HG03135 (cell line): ENCODE data around the gene PIGZ.

ENCODE experiments used
- ATAC-seq: cut with Tn5 transposase; IDR thresholded peaks from one replicate; pipeline ENCODE4 v1.9.1; 2021; ENCODE audit warnings: mild to moderate bottlenecking, moderate library complexity; ENCODE audit not compliant: unreplicated experiment

PIGZ gene

GRCh38 chr3:196918968-196919367 lies 49.7 kb downstream of the PIGZ start:
- no peak for ATAC-seq

- ATAC-seq = no peak
Measured at GRCh38 chr3:196916995-196917394, 51.6 kb downstream of the PIGZ start.

GRCh38 chr3:196916221-196916620 lies 52.4 kb downstream of the PIGZ start:
- ATAC-seq = no peak

GRCh38 chr3:196915375-196915774 lies 53.3 kb downstream of the PIGZ start:
- ATAC-seq = no peak

DNA sequence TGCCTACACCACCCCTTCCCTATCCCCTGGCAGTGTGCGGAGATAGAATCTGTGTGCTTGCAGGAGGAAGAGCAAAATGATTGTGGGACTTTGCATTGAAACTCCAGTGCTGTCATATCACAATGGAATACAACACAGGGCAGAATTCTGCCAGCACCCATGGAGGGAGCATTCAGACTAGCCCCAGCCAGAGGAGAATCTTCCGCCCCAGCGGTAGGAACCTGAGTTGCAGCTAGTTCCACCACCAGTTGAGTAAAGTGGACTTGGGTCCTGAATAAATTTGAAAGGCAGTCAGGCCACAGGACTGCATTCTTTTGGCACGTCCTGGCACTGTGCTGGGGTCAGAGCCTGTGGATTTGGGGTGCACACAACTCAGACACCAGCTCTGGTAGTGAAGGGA lies 53.8 kb downstream of the PIGZ start:
- no peak for ATAC-seq

DNA sequence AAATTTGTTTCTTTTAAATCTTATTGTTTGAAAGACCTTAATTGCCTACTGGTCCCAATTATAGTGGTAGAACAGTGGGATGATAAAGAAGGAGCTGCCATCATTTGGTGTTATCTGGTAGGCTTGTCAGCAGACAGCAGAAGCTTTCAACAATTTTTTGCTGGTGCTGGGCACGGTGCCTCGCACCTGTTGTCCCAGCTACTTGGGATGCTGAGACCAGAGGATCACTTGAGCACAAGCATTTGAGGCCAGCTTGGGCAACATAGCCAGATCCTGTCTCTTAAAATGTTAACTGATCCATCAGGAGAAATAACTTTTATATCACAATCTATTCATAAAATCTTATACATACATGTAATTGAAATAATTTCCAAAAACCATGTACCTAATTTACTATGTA lies 64.9 kb downstream of the PIGZ start:
- no peak for ATAC-seq

GRCh38 chr3:196902296-196902695 lies 66.3 kb downstream of the PIGZ start:
- ATAC-seq = no peak

DNA sequence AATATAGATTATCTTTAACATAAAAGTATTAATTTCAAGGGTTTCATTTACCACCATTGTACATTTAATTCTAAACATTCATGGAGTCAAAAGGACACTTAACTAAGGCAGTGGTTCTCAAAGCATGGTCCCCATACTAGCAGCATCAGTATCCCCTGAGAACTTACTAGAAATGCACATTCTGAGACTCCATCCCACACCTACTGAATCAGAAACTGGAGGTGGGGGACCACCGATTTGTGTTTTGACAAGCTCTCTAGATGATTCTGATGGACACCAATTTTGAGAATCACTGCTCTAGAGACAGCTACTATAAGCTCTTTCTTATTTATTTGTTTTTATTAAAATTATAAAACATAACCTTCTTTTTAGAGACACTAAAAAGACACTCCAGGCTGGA lies 66.9 kb downstream of the PIGZ start:
- ATAC-seq = no peak
